ENCODE results near the gene LRMDA. TPM values are rescaled to one million over a fixed set of nuclear protein-coding genes. Genes with fewer than 3 reads are reported as not detected.

LRMDA gene
- total RNA-seq, 6 donors from 2014 or later, result 12.8 to 185 (median 18.1) TPM

DNA sequence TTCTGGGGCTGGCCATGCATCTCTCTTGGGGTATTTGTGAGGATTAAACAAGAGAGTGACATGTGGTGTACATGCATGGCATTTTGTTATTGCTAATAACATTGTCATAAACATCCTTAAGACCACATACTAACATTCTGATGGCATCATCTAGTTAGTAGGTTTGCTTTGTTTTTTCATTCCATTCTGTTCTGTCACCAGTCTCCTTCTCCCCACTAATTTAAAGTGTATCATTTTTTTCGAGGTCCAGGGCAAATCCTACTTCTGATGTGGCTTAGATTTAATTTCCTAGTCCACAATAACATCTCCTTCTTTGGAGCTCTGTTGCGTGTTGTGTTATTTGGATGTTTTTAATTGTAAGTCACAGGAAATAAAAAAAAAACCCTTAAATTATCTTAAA is 248.1 kb downstream of the LRMDA start:
- Histone ChIP-seq H3K27ac (no peak overlapping the region), H3K4me3 (no peak overlapping the region), H3K9me3 (no peaks in the 10 kb centered on the region), H3K27me3 (no peaks in the 10 kb centered on the region), H3K4me1 (no peaks in the 10 kb centered on the region), H3K36me3 (no peaks in the 10 kb centered on the region)
- DNase-seq (no peak), ATAC-seq (ENCODE audit: low FRiP score in 2 of 2) (no peak)
- TF ChIP-seq EP300 (IDR thresholded peaks at IDR 0.05) (no peak), POLR2AphosphoS5 (IDR thresholded peaks at IDR 0.05) (no peak), POLR2A (IDR thresholded peaks at IDR 0.05) (no peak)
- TF ChIP-seq, protein P1, sequence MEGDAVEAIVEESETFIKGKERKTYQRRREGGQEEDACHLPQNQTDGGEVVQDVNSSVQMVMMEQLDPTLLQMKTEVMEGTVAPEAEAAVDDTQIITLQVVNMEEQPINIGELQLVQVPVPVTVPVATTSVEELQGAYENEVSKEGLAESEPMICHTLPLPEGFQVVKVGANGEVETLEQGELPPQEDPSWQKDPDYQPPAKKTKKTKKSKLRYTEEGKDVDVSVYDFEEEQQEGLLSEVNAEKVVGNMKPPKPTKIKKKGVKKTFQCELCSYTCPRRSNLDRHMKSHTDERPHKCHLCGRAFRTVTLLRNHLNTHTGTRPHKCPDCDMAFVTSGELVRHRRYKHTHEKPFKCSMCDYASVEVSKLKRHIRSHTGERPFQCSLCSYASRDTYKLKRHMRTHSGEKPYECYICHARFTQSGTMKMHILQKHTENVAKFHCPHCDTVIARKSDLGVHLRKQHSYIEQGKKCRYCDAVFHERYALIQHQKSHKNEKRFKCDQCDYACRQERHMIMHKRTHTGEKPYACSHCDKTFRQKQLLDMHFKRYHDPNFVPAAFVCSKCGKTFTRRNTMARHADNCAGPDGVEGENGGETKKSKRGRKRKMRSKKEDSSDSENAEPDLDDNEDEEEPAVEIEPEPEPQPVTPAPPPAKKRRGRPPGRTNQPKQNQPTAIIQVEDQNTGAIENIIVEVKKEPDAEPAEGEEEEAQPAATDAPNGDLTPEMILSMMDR (IDR thresholded peaks at IDR 0.05), result no peak
- WGBS, 2 donors, result 91% methylated on average over 2 of the region's 2 CpGs

DNA sequence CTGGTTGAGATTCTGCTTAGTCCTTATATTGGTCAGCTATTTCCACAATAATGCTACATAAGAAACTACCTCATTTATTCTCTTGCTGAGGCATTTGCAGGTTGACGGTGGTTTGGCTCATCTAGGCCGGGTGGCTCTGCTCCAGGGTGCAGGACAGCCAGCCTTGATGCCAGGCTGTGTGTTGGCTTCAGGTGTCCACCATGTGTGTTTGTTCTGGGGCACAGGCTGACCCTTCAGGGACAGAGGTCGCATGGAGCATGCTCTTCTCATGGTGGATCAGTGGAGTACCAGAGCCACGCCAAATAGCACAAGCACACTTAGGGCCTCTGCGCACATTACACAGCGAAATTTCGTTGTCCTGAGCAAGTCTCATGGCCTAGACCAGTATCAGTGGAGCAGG is 249.9 kb downstream of the LRMDA start:
- Histone ChIP-seq H3K9me3 (no peaks in the 10 kb centered on the region), H3K27me3 (no peaks in the 10 kb centered on the region), H3K4me1 (no peaks in the 10 kb centered on the region), H3K36me3 (no peaks in the 10 kb centered on the region), H3K27ac (no peak overlapping the region), H3K4me3 (no peak overlapping the region)
- DNase-seq, result no peak
- ATAC-seq (ENCODE audit: low FRiP score in 2 of 2), result peak in 1 of 2 donors; percentile 15
- 92 to 98% methylated on average over 7 of the region's 7 CpGs for WGBS, 2 donors
- TF ChIP-seq POLR2AphosphoS5 (IDR thresholded peaks at IDR 0.05) (no peak), POLR2A (IDR thresholded peaks at IDR 0.05) (no peak), EP300 (IDR thresholded peaks at IDR 0.05) (no peak)
- TF ChIP-seq, protein P1 (IDR thresholded peaks at IDR 0.05), result no peak

DNA sequence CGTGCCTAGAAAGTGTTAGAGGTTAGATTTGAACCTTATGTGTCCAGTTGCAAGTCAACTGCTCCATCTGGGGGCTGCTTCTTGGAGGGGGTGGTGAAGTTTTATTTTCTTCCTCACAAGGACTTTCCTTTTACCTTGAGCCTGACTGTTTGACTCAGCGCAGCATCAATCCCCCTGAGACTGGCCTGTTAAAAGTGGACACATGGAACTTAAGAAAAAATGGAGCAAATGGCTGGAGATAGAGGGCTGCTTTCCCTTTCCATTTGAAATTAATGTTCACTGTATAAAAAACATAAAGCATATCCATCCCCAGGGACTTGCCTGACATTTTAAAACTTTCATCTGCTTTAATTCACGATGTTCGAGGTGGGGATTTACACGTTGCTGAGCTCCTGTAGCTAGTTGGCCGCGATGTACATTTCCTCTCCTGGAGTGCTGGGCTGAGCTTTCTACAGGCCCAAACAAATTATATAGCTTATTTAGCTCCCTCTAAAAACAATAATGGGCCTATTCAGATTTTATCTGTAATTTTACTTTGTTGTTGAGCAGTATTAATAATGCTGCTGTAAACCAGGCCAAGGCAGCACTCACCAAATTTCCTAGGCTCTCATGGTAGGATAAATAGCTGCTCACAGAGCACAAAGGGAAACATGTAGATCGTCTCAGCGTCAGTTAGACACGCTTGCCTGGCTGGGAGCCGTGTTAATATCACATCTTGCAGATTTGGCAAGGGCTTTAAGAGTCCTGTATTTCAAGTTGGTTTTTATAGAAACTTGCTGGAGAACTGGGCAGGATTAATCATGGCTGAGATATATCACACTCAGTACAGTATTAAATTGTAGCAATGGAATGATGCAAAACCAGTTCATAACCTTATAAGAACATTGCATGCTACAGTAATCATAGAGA is 251.5 kb downstream of the LRMDA start:
- ATAC-seq (ENCODE audit: low FRiP score in 2 of 2) (no peak), DNase-seq (no peak)
- Histone ChIP-seq H3K27ac (no peak overlapping the region), H3K4me3 (no peak overlapping the region), H3K27me3 (no peaks in the 10 kb centered on the region), H3K9me3 (peaks cover 0 to 6% (median 0%) of the 10 kb centered on the region in 4 donors), H3K36me3 (no peaks in the 10 kb centered on the region), H3K4me1 (no peaks in the 10 kb centered on the region)
- TF ChIP-seq POLR2A (IDR thresholded peaks at IDR 0.05) (no peak), POLR2AphosphoS5 (IDR thresholded peaks at IDR 0.05) (no peak), EP300 (IDR thresholded peaks at IDR 0.05) (no peak)
- TF ChIP-seq, protein P1 (IDR thresholded peaks at IDR 0.05), result no peak
- WGBS, 2 donors, result 85 to 88% methylated on average over 11 of the region's 11 CpGs

DNA sequence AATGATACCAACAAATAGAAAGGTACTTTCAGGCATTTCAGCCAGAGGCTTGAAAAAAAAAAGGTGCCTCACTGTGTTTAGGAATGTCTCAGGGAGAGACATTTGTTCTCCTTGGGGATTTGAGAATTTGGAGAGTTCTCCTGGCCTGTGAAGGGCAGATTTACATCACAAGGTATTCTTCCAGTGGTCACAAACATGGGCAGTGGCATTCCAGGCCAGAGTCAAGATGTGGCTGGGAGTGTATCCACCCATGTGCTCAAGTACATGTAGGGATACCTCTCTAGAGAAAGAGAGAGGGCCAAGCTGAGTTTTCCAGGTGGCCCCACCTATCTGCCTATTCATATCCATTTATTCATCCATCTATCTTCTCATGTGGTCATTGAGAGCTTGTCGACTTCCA is 253.8 kb downstream of the LRMDA start:
- no peaks in the 10 kb centered on the region for H3K36me3 ChIP-seq
- TF ChIP-seq, protein P1 (IDR thresholded peaks at IDR 0.05), result no peak
- TF ChIP-seq EP300 (IDR thresholded peaks at IDR 0.05), result no peak
- TF ChIP-seq POLR2A (IDR thresholded peaks at IDR 0.05), result no peak
- H3K4me1 ChIP-seq, result peaks cover 4 to 7% (median 6%) of the 10 kb centered on the region in 4 donors
- peaks cover 0 to 7% (median 0%) of the 10 kb centered on the region in 4 donors for H3K9me3 ChIP-seq
- ATAC-seq (ENCODE audit: low FRiP score in 2 of 2), result peak in 1 of 2 donors; percentile 52
- H3K4me3 ChIP-seq, result no peak overlapping the region
- no peak overlapping the region for H3K27ac ChIP-seq
- WGBS, 2 donors, result 62 to 70% methylated on average over 1 of the region's 1 CpG
- DNase-seq, result no peak
- H3K27me3 ChIP-seq, result no peaks in the 10 kb centered on the region
